HUDEP-2 (cell line): ENCODE measurements around the gene OSBP2.

Experiments
- DNase-seq, 76 experiments: peaks; one replicate each; lab custom pipeline; 2025; ENCODE audit not compliant: unreplicated experiment in 76 of 76; lab: John Stamatoyannopoulos, UW

Gene OSBP2

GRCh38 chr22:30923168-30923900 is 228.7 kb downstream of the OSBP2 start:
- DNase-seq: no peak

DNA sequence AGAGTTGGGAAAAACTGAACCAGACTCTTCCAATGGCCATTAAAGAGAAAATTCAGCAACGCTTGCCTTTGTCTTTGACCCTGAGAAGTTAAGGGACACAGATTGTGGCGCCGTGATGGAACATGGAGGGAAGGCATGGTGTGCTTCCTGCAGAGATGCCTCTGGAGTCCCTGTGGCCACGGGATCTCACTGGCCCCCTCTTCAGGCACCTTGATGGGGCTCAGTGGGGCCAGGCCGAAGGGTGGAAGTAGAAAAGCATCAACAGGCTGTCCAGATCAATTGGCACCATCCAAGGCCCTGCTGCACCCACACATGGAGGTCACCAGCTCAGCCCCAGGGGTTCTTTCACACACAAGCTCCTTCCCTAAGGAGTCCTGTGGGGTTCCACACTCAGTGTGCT is 231.0 kb downstream of the OSBP2 start:
- no peak for DNase-seq

GRCh38 chr22:30926706-30927105 is 232.0 kb downstream of the OSBP2 start:
- no peak for DNase-seq

DNA sequence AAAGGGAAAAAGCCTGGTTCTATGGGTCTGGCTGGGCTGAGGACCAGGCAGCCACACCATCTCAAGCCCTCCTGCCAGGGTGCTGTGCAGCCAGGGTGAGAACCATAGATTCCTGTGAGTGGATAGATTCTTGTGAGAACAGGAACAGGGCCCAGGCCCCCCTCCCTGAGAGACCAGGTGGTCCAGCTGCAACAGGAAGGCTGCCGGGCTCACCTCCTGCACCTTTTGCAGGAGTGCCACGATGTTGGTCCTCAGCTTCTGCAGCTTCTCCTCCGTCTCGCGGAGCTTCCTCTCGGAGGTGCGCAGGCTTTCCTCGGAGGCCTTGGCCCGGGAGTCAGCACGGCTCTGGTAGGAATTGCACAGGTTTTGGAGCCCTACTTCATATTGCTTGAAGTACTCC is 233.1 kb downstream of the OSBP2 start:
- DNase-seq: no peak

- DNase-seq: no peak
Observed at GRCh38 chr22:30928401-30928800, 233.7 kb downstream of the OSBP2 start.

DNA sequence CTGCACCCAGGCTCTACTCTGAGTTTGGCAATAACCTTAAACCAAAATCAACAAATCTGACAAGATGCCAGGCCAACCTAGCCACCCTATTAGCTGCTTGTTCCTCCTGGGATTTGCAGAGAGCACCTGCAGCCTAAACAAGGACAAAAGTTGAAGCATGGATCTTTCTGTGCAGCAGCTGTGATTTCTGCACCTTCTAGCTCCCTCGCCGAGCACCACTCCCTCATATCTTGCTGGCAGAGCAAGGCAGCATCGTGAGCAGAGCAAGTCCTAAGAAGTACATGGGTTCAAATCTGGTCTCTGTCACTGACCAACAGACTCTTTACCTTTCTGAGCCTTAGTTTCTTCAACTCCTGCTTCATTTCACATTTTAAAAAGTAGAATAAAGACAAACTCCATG is 235.6 kb downstream of the OSBP2 start:
- no peak for DNase-seq

DNA sequence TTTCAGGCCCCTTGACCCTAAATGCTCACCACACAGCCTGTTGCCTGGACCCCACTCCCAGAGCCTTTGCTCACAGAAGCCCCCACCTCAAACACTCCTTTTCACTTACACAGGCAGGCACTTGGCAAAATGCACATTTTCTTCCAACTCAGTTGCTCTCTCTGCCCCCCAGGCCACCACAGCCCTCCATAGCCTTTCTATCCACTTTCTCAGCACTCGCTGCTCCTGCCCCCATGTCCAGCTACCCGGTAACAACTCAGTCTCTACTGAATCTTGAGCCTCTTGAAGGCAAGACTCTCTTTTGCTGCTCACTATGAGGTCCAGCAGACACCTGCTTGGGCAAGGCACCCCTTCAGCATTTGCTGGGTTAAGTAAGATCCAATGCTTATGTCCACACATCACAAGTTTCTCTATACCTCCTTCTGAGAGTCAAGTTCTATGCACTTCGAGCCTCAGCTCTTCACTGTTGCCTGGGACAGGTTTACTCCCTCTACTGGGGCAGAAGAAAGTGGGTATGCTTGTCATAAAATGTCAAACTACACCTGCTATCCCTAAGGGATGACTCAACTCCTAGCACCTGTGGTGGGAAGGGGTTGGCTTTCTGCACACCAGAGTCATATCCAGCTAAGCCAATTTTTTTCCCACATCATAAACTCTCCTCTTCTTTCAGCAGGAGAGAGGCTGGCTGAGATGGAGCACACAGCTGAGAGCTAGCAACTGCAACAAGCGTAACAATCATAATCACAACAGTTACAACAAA is 237.0 kb downstream of the OSBP2 start:
- DNase-seq: no peak

GRCh38 chr22:30932661-30933060 is 238.0 kb downstream of the OSBP2 start:
- no peak for DNase-seq

GRCh38 chr22:30933457-30933856 is 238.8 kb downstream of the OSBP2 start:
- DNase-seq: no peak

- DNase-seq: no peak
Observed at GRCh38 chr22:30934053-30934452, 239.4 kb downstream of the OSBP2 start.

DNA sequence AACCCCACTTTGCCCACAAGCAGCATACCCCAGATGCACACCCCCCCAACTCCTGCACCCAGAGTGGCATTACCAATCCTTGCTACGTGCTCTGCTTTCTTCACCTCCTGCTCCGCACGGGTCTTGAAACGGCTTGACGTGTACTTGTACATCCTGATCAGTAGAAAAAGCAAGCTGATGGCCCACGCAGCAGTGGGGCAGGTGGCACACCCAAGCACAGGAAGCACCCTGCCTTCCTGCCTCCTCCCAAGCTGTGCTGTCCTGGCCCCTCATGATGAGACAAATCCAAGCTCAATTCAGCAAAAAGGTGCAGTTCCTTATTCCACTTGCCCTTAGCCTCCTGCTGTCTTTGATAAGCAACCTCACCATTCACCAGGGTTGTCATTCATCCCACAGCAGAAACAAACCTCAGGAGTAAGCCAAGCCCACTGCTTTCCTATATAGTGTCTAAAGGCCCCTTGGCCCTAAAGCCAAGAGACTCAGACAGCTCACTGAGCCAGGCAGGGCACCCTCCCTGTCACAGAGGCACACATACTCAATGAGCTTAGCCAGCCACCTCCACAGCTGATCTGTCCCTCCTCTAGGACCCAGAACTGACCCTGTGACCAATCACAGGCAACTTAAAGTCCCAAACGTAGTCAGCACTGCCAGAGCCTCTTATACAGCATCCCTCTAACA is 246.2 kb downstream of the OSBP2 start:
- DNase-seq: no peak

GRCh38 chr22:30941363-30941740 is 246.7 kb downstream of the OSBP2 start:
- DNase-seq: no peak

GRCh38 chr22:30943368-30943767 is 248.7 kb downstream of the OSBP2 start:
- DNase-seq: no peak

DNA sequence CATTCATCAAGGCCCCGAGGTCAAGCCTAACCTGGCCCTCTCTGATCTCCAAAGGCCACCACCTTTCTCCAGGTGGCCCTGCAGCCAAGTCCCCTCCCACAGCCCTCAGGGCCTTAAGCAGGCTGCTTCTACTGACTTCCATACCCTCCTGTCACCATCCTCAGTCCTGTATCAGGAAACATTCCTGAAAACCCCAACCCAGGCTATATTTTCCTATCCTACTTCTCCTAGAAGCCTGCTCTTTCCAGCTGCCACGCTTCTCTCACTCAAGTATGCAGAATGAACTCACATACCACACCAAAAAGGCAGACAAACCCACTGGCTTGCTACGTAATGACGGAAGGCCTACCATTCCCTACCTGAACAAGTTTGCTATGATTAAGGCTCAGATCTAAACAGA is 250.3 kb downstream of the OSBP2 start:
- no peak for DNase-seq

DNA sequence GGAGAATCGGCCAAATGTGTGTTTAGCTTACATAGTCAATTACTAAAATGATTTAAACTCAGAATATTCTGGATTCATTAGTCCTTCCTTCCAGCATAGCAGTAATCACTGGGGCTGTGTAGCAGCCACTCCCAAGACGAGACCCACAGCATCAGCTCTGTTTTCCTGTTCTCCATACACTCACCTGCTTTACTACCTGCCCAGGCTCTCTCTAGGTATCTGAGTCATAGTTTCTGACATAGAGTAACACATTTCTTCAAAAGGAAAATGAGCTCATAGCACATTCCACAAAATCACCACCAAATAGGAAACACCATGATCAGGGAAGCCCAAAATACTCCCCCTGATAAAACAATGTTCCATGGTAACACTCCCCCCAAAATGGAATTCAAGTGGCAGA is 251.0 kb downstream of the OSBP2 start:
- DNase-seq: no peak

DNA sequence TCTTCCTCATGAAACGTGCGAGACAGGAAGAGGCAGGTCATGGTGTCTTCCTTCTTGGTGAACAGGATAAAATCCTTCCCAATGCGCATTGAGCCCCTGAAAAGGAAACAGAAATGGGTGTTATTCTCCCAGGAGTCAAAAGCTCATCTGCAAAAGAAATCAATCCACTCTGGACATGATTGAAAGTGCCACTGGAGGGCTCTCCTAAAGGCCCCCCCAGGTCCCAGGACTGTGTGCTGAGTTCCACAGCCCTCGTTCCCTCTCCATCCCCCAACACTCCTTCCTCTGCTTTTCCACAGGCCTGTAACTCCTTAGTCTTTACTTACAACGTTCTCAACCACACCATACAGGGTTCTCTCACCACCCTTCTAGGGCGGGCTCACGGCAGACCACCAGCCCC is 251.7 kb downstream of the OSBP2 start:
- DNase-seq: no peak

DNA sequence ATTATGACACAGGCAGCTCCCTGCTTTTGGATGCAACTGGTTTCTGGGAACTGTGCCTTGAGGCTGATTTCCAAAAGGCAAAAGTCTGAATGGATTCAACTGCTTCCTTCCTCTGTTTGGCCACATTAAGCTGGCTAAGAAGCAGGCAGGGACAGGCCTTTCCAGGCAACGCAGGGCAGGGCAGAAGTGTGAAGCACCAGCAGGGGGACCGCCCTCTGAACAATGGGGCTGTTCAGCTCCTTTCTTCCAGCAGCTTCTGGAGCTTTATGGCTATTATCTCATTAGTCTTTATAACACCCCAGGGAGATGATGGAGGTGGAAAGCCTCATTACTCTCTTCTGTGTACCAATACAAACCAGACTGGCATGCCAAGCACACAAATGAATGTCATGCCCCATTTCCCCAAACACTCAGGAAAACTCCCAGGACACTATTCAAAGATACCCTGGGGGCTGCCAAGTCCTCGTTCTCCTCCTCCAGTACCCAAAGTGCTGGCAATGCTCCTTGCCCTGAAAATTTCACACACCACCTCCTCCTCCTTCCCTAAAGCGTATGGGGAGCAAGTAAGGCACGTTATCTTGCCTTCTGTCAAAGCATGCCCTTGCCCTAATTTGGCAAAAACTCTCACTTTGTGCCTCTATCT is 252.6 kb downstream of the OSBP2 start:
- no peak for DNase-seq

DNA sequence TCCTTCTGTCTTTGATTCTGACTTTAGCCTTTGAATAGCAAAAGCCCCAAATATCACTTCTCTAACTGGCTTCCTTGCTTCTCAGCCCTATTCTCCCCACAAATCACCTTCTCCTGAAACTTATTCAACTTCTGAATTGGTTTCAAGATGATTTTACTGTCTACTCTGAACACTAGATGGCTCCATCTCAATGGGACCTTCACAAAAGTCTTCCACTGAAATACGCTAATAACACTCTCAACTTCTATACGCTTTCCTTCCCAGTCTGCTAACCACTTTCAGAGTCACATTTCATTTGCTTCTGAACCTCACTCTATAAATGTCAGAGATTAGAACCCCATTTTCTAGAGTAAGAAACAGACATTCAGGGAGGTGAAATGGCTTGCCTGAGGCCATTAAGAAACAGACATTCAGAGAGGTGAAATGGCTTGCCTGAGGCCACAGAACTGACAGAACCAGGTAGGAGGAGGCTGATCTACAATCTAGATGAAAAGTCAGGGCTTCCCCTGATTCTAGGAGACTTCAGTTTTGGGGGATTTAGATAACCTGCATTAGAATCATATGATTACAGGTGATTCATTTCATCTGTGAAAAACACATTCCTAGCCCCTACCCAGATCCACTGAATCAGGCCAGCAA is 253.3 kb downstream of the OSBP2 start:
- DNase-seq: peak in 2 of 76 experiments; percentile 10 to 13

- no peak for DNase-seq
Observed at GRCh38 chr22:30948930-30949342, 254.3 kb downstream of the OSBP2 start.

- DNase-seq: no peak
Observed at GRCh38 chr22:30949934-30950660, 255.4 kb downstream of the OSBP2 start.
